ENCODE data around the gene PIGX.
"Not testable (repeated sequence)": the region's sequence is repeated elsewhere in the genome, so short reads cannot be mapped to it uniquely, and the experiment has no call there.

Gene PIGX

DNA sequence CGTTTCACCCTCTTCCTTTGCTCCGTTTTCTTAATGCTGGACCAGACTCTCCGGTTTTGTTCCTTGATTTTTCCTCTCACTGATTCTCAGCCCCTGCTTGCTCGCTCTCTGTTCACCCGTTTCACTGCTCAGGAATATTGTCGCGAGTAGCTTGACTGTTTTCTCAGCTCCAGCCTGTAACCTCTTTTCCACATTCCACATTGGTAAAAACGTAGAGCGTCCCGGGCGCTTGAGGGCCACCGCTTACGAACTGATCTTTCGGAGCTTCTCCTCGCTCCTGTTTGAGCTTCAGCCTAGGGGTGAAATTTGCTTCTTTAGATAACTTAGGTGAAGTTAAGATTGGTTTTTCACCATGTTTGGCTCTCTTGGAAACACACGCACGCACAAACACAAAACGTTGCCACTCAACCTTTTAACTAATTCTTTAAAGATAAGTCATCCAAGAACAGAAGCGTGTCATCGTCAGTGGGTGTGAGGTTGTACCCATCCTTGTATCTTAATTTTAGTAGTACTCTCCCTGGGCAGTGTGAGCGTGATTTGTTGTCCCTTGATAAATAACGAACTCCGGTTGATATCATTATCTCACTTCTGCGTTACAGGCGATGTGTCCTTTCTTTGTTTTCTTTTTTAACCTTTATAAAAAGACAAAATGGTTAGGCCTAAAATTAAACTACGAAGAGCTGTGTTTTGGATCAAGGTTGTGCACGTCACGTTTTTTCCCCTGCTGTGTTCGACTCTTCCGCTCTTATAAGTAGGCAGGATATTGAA, 28.5 kb downstream of the PIGX start:
- Histone ChIP-seq H3K9ac (ENCODE audit: low read depth, low read length) (peak overlapping the region; percentile 100), H3K4me3 (ENCODE audit: low read length) (peak overlapping the region; percentile 97), H3K4me1 (ENCODE audit: control insufficient read depth, insufficient read depth, low read length) (peaks cover 10% of the 10 kb centered on the region), H3K36me3 (ENCODE audit: insufficient read depth, low read length) (no peaks in the 10 kb centered on the region), H3K9me3 (replicated peaks; ENCODE audit: low read length) (no peaks in the 10 kb centered on the region), H3K4me2 (ENCODE audit: low read length) (peak overlapping the region; percentile 83), H3K27me3 (ENCODE audit: control insufficient read depth, insufficient read depth, low read length) (no peaks in the 10 kb centered on the region)

DNA sequence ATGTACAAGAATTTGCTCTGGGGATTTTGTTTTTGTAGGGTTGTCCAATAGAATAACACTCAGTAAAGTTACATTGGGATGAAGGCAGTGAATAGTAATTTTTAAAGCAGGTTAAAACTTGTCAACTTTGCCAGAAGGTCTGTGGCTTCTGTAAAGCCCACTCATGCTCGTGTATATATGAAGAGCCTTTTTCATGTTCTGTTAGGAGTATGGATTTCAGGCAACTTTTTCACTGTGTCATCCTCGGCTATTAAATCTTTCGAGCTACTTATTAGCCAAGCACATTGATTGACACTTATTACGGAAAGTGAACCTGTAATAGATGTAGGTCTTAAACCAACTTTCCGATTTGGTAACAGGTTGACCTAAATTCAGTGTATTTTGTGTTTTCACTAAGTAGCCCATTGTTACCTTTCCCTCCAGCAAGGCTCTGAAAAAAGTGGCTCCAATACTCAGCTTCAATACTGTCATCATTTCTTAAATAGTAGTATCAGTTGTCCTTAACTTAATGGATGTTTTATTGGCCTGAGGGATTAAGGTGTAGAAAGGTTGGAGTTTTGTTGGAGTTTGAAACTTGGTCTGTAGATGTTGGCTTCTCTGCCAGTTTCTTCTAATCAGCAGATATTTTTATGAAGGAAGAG, 29.2 kb downstream of the PIGX start:
- no peaks in the 10 kb centered on the region for H3K27me3 ChIP-seq (ENCODE audit: control insufficient read depth, insufficient read depth, low read length)
- no peaks in the 10 kb centered on the region for H3K9me3 ChIP-seq (replicated peaks; ENCODE audit: low read length)
- peak overlapping the region; percentile 100 for H3K9ac ChIP-seq (ENCODE audit: low read depth, low read length)
- peak overlapping the region; percentile 83 for H3K4me2 ChIP-seq (ENCODE audit: low read length)
- H3K4me1 ChIP-seq (ENCODE audit: control insufficient read depth, insufficient read depth, low read length) = peaks cover 9% of the 10 kb centered on the region
- H3K4me3 ChIP-seq (ENCODE audit: low read length) = peak overlapping the region; percentile 97
- peaks cover 4% of the 10 kb centered on the region for H3K36me3 ChIP-seq (ENCODE audit: insufficient read depth, low read length)

DNA sequence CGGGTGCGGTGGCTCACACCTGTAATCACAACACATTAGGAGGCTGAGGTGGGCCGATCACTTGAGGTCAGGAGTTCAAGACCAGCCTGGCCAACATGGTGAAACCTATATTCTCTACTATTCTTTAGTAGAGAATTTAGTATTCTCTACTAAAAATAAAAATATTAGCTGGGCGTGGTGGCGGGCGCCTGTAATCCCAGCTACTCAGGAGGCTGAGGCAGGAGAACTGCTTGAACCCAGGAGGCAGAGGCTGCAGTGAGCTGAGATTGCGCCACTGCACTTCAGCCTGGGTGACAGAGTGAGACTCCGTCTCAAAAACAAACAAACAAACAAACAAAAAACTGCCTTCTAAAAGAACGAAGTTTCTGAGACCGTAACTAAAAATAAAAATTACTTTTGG, 31.4 kb downstream of the PIGX start:
- not testable (repeated sequence) for H3K9me3 ChIP-seq (replicated peaks; ENCODE audit: low read length); H3K4me2 ChIP-seq (ENCODE audit: low read length); H3K27me3 ChIP-seq (ENCODE audit: control insufficient read depth, insufficient read depth, low read length); H3K4me3 ChIP-seq (ENCODE audit: low read length); H3K4me1 ChIP-seq (ENCODE audit: control insufficient read depth, insufficient read depth, low read length); H3K9ac ChIP-seq (ENCODE audit: low read depth, low read length); H3K36me3 ChIP-seq (ENCODE audit: insufficient read depth, low read length)

DNA sequence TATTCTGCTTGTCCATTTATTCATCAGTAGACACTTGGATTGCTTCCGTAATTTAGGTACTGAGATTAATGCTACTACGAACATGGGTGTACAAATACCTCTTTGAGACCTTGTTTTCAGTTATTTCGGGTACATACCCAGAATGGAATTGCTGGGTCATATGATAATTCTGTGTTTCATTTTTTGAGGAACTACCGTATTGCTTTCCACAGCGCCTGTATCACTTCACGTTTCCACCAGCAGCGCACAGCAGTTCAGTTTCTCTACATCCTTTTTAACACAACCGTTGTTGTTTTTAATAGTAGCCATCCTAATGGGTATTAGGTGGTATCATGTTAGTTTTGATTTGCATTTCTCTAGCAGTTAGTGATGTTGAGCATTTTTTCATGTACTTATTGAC, 36.9 kb downstream of the PIGX start:
- Histone ChIP-seq H3K4me1 (ENCODE audit: control insufficient read depth, insufficient read depth, low read length) (no peaks in the 10 kb centered on the region), H3K36me3 (ENCODE audit: insufficient read depth, low read length) (peaks cover 21% of the 10 kb centered on the region), H3K9me3 (replicated peaks; ENCODE audit: low read length) (no peaks in the 10 kb centered on the region), H3K4me3 (ENCODE audit: low read length) (no peak overlapping the region), H3K4me2 (ENCODE audit: low read length) (no peak overlapping the region), H3K27me3 (ENCODE audit: control insufficient read depth, insufficient read depth, low read length) (no peaks in the 10 kb centered on the region), H3K9ac (ENCODE audit: low read depth, low read length) (no peak overlapping the region)

DNA sequence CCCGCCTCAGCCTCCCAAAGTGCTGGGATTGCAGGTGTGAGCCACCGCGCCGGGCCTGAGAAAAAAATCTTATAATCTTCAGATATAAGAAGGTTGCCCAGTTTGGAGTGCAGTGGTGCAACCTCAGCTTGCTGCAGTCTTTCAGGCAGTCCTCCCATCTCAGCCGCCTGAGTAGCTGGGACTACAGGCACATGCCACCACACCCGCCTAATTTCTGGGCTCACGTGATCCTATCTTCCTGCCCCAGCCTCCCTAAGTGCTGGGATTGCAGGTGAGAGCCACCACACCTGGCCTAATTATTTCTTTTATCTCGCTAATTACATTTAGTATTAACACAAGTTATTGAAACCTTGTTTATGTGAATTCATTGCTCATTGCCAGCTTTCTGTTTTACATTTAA, 41.0 kb downstream of the PIGX start:
- H3K4me1 ChIP-seq (ENCODE audit: control insufficient read depth, insufficient read depth, low read length) = peaks cover 8% of the 10 kb centered on the region
- H3K9ac ChIP-seq (ENCODE audit: low read depth, low read length) = no peak overlapping the region
- H3K27me3 ChIP-seq (ENCODE audit: control insufficient read depth, insufficient read depth, low read length) = no peaks in the 10 kb centered on the region
- peaks cover 32% of the 10 kb centered on the region for H3K36me3 ChIP-seq (ENCODE audit: insufficient read depth, low read length)
- no peaks in the 10 kb centered on the region for H3K9me3 ChIP-seq (replicated peaks; ENCODE audit: low read length)
- no peak overlapping the region for H3K4me2 ChIP-seq (ENCODE audit: low read length)
- H3K4me3 ChIP-seq (ENCODE audit: low read length) = no peak overlapping the region

DNA sequence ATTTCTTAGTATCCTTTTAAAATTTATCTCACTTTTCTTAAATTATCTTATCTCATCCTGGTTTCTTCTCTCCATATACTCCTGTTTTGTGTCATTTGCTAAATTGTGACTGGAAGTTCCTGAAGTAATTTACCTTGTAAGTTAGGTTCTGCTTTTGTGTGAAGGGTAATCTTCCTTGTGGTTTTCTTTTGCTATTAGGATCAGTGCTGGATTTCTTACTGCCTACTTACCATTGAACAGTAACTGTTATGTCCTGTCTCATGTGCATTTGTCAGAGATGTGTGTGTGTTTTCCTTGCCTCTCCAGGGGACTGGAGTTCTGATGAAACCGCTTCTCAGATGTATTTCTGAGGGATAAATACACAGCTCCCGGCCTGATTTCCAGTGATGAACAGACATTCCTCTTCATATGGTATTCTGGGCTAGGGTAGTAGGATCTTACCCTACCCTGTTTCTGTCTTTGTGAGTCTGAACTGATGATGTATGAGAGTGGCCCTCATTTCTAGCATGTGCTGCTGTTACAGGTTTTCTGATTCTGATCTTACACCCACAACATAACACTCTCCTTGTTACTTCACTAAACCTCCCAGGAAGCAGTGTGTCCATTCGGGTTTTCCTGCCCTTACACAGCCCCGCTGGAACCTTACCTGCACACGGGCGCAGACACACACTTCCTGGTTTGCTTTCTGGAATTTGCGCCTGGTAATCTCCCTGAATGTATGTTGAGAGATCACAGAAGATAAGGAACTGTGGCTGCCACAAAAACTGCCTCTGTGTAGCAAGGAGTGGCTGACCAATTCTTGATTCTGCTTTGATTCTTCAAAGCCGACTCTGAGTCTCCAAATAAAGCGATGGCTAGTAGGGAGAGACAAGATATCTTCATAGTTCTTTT, 42.2 kb downstream of the PIGX start:
- H3K9ac ChIP-seq (ENCODE audit: low read depth, low read length) = no peak overlapping the region
- no peak overlapping the region for H3K4me3 ChIP-seq (ENCODE audit: low read length)
- no peaks in the 10 kb centered on the region for H3K9me3 ChIP-seq (replicated peaks; ENCODE audit: low read length)
- H3K4me1 ChIP-seq (ENCODE audit: control insufficient read depth, insufficient read depth, low read length) = peaks cover 9% of the 10 kb centered on the region
- H3K27me3 ChIP-seq (ENCODE audit: control insufficient read depth, insufficient read depth, low read length) = no peaks in the 10 kb centered on the region
- no peak overlapping the region for H3K4me2 ChIP-seq (ENCODE audit: low read length)
- peaks cover 21% of the 10 kb centered on the region for H3K36me3 ChIP-seq (ENCODE audit: insufficient read depth, low read length)

DNA sequence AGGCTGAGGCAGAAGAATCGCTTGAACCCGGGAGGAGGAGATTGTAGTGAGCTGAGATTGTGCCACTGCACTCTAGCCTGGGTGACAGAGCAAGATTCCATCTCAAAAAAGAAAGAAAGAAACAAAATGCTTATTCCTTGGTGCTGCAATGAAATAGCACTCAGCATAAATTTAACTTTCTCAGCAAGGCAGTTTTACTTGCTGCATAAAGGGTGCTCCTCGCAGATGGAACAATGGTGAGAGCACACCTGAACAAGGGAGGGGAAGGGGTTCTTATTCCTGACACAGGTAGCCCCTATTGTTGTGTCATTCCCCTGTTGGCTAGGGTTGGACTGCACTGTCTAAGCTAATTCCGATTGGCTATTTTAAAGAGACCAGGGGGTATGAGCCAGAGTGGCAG, 44.6 kb downstream of the PIGX start:
- H3K27me3 ChIP-seq (ENCODE audit: control insufficient read depth, insufficient read depth, low read length) = no peaks in the 10 kb centered on the region
- no peak overlapping the region for H3K9ac ChIP-seq (ENCODE audit: low read depth, low read length)
- no peak overlapping the region for H3K4me3 ChIP-seq (ENCODE audit: low read length)
- H3K4me1 ChIP-seq (ENCODE audit: control insufficient read depth, insufficient read depth, low read length) = peaks cover 9% of the 10 kb centered on the region
- H3K4me2 ChIP-seq (ENCODE audit: low read length) = no peak overlapping the region
- no peaks in the 10 kb centered on the region for H3K9me3 ChIP-seq (replicated peaks; ENCODE audit: low read length)
- H3K36me3 ChIP-seq (ENCODE audit: insufficient read depth, low read length) = peaks cover 18% of the 10 kb centered on the region

DNA sequence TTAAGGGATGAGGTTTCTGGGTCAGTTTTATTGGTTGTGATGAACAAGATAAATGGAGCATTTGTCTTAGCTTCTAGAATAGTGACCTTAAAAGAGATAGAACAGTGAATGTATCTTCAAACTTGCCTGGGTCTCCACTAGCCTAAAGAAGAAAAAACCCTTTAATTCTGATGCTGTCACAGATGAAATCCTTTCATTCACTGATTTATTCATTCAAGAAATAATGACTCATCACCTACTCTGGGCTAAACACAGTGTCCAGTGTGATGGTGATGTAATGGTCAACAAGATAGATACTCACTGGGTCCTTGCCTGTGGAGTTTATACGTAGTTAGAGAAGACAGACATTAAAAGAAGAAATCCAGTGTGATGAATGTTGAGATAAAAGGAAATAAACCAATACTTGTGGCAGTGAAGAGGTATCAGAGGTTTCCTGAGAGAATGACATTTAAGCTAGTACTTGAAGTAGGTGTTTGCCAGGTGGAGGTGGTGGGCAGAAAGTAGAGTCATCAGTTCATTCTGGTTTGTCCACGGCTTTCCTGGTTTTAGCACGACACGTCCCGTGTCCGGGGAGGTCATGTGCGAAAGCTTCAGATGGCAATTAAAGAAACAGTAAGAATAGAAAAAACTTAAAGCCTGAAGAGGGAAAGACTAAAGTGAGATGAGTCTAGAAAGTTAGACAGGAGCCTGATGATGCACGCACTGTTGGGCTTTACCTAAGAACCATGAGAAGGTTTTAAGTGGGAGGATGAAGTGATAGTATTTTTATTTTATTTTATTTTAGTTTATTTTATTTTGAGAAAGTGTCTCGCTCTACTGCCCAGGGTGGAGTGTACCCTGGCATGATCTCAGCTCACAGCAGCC, 45.9 kb downstream of the PIGX start:
- H3K4me2 ChIP-seq (ENCODE audit: low read length) = no peak overlapping the region
- no peak overlapping the region for H3K9ac ChIP-seq (ENCODE audit: low read depth, low read length)
- peaks cover 18% of the 10 kb centered on the region for H3K36me3 ChIP-seq (ENCODE audit: insufficient read depth, low read length)
- H3K4me1 ChIP-seq (ENCODE audit: control insufficient read depth, insufficient read depth, low read length) = peaks cover 9% of the 10 kb centered on the region
- no peaks in the 10 kb centered on the region for H3K27me3 ChIP-seq (ENCODE audit: control insufficient read depth, insufficient read depth, low read length)
- H3K9me3 ChIP-seq (replicated peaks; ENCODE audit: low read length) = no peaks in the 10 kb centered on the region
- no peak overlapping the region for H3K4me3 ChIP-seq (ENCODE audit: low read length)

DNA sequence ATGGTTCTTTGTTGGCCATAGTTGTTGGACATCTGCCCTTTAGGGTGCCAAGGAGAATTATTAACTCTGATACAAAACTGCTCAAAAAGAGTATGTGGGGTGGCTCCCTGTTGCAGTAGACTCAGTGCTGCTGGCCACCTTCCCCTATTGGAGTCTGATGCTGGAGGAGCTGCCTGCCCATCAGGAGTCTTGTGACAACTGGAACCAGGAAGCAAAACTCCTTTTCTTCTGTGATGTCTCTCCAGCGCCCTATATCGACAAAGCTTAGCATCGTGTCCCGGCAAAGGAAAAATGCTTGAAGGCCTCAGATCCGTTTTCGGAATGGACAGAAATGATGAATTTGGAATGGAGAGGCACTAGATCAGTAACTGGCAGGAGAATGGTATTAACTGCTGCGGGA, 51.0 kb downstream of the PIGX start:
- Histone ChIP-seq H3K36me3 (ENCODE audit: insufficient read depth, low read length) (no peaks in the 10 kb centered on the region), H3K4me3 (ENCODE audit: low read length) (no peak overlapping the region), H3K27me3 (ENCODE audit: control insufficient read depth, insufficient read depth, low read length) (no peaks in the 10 kb centered on the region), H3K4me1 (ENCODE audit: control insufficient read depth, insufficient read depth, low read length) (peaks cover 2% of the 10 kb centered on the region), H3K9me3 (replicated peaks; ENCODE audit: low read length) (no peaks in the 10 kb centered on the region), H3K9ac (ENCODE audit: low read depth, low read length) (no peak overlapping the region), H3K4me2 (ENCODE audit: low read length) (no peak overlapping the region)

DNA sequence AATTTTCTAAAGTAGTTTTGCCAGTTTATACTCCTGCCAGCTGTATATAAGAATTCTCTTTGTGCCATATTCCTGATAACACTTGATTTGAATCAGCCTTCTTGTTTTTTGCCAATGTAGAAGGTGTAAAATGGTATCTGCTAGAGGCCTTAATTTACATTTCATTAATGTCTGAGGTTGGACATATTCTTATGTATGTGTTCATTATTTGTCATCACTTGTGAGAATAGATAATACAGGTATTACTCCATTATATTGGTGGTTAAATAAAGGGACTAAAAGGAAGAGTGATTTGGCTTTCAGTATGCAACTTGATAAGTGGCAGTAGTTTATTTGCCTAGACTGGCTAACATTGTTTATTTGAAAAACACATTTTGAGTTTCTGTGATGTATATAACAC, 53.3 kb downstream of the PIGX start:
- no peak overlapping the region for H3K9ac ChIP-seq (ENCODE audit: low read depth, low read length)

DNA sequence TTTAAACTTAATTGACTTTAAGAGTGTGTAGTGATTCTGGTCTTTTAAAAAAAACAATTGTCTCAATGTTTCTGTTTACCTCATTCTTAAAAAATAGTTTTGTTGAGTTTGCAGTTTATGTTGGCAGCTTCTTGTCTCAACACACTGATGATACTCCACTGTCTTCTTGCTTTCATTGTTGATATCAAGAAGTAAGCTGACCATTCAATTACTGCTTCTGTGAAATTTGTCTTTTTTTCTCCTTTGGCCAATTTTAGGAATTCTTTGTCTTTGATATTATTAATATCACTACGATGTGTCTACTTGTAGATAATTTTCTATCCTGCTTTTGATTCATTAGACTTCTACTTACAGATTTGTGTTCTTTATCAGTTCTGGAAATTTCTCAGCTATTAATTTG, 58.9 kb downstream of the PIGX start:
- Histone ChIP-seq H3K4me3 (ENCODE audit: low read length) (no peak overlapping the region), H3K4me2 (ENCODE audit: low read length) (no peak overlapping the region), H3K4me1 (ENCODE audit: control insufficient read depth, insufficient read depth, low read length) (peaks cover 13% of the 10 kb centered on the region), H3K27me3 (ENCODE audit: control insufficient read depth, insufficient read depth, low read length) (no peaks in the 10 kb centered on the region), H3K36me3 (ENCODE audit: insufficient read depth, low read length) (peaks cover 3% of the 10 kb centered on the region), H3K9ac (ENCODE audit: low read depth, low read length) (no peak overlapping the region), H3K9me3 (replicated peaks; ENCODE audit: low read length) (no peaks in the 10 kb centered on the region)

More for the DNA sequence above, 53.3 kb downstream of the PIGX start:
- Histone ChIP-seq H3K36me3 (ENCODE audit: insufficient read depth, low read length) (no peaks in the 10 kb centered on the region), H3K27me3 (ENCODE audit: control insufficient read depth, insufficient read depth, low read length) (no peaks in the 10 kb centered on the region), H3K9me3 (replicated peaks; ENCODE audit: low read length) (no peaks in the 10 kb centered on the region), H3K4me2 (ENCODE audit: low read length) (no peak overlapping the region), H3K4me3 (ENCODE audit: low read length) (no peak overlapping the region), H3K4me1 (ENCODE audit: control insufficient read depth, insufficient read depth, low read length) (no peaks in the 10 kb centered on the region)

All from skeletal muscle satellite cell (primary cell).